NCI-H128 (cell line): ENCODE measurements around the gene AFAP1L2.

ENCODE experiments used
- DNase-seq: peaks from one replicate; lab custom pipeline; 2025; ENCODE audit not compliant: unreplicated experiment; lab: John Stamatoyannopoulos, UW

Gene AFAP1L2

DNA sequence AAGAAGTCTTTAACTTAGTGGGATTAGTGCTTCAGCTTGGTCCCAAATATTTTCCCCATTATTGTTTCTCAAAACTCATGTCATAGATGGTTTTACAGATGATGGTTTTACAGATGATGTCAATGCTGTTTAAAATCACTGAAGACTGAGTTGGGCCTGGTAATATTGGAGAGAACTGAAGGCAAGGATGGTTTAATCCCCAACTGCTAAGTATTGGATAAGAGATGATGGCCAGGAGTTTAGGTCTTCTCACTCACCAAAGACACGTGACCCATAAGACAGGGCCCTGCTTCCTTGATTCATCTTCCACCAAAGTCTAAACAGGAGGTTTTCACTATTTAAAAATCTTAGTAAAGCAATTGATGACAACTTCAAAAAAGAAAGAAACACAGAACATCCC, 108.9 kb downstream of the AFAP1L2 start:
- no peak for DNase-seq

GRCh38 chr10:114294549-114294948, 109.8 kb downstream of the AFAP1L2 start:
- DNase-seq: no peak

- DNase-seq: no peak
Observed at GRCh38 chr10:114293075-114293474, 111.2 kb downstream of the AFAP1L2 start.

GRCh38 chr10:114291516-114291915, 112.8 kb downstream of the AFAP1L2 start:
- DNase-seq: no peak

- DNase-seq: no peak
Observed at GRCh38 chr10:114291076-114291475, 113.2 kb downstream of the AFAP1L2 start.

- no peak for DNase-seq
Observed at GRCh38 chr10:114290038-114290437, 114.3 kb downstream of the AFAP1L2 start.

GRCh38 chr10:114289096-114289436, 115.2 kb downstream of the AFAP1L2 start:
- DNase-seq: no peak

DNA sequence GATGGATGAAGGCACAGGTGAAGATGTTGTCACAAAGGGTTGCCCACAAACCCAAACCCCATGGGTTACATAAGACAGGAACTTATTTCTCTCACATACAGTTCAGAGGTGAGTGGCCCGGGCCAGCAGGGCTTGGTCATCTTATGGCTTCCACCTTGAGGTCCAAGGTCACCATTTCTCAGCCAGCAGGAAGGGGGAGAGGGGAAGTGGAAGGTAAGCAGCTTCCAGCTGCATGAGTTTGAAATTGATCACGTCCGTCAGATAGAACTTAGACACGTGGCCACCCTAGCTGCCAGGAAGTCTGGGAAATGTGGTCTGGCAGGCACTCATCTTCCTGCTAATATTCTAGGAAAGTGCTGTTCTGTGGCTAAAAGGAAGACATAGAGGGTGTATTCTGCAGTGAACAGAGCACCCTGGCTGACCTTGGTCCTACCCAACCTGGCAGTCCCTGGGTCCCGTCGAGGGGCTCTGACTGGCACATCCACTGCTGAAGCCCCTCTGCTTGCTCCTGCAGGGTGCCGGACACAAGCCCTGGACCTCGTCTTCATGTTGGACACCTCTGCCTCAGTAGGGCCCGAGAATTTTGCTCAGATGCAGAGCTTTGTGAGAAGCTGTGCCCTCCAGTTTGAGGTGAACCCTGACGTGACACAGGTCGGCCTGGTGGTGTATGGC, 115.7 kb downstream of the AFAP1L2 start:
- DNase-seq: no peak

DNA sequence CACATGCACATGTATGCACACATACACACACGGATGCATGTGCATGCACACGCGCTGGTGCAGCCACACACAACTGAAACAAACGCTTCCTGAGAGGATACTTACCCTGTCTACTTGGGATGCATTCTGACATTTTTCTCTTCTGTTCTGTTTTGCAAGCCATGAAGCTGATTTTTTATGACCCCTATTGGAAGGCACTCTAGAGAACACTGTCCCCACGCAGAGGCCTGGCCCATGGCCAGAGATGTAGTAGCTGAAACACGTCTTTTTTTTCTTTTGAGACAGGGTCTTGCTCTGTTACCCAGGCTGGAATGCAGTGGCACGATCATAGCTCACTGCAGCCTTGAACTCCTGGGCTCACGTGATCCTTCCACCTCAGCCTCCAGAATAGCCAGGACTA, 117.4 kb downstream of the AFAP1L2 start:
- no peak for DNase-seq

DNA sequence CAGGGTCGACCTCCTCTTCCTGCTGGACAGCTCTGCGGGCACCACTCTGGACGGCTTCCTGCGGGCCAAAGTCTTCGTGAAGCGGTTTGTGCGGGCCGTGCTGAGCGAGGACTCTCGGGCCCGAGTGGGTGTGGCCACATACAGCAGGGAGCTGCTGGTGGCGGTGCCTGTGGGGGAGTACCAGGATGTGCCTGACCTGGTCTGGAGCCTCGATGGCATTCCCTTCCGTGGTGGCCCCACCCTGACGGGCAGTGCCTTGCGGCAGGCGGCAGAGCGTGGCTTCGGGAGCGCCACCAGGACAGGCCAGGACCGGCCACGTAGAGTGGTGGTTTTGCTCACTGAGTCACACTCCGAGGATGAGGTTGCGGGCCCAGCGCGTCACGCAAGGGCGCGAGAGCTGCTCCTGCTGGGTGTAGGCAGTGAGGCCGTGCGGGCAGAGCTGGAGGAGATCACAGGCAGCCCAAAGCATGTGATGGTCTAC, 118.3 kb downstream of the AFAP1L2 start:
- DNase-seq: no peak

- DNase-seq: no peak
Observed at GRCh38 chr10:114284346-114285071, 119.8 kb downstream of the AFAP1L2 start.

- DNase-seq: no peak
Observed at GRCh38 chr10:114283535-114284234, 120.6 kb downstream of the AFAP1L2 start.

DNA sequence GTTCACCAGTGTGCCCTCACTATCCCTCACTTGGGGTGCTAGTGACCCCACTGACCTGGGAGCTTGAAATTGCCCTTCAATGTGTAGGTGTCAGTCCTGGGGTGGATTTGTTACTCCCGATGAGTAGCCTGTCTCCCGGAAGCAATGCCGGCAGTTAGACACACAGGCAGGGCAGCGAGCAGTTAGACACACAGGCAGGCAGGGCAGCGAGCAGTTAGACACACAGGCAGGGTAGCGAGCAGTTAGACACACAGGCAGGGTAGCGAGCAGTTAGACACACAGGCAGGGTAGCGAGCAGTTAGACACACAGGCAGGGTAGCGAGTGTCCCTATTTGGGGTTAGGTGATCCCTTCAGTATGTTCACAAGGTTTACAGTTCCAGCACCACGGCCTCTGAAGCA, 121.2 kb downstream of the AFAP1L2 start:
- no peak for DNase-seq

GRCh38 chr10:114282526-114282925, 121.8 kb downstream of the AFAP1L2 start:
- no peak for DNase-seq

- no peak for DNase-seq
Observed at GRCh38 chr10:114281461-114281860, 122.8 kb downstream of the AFAP1L2 start.

DNA sequence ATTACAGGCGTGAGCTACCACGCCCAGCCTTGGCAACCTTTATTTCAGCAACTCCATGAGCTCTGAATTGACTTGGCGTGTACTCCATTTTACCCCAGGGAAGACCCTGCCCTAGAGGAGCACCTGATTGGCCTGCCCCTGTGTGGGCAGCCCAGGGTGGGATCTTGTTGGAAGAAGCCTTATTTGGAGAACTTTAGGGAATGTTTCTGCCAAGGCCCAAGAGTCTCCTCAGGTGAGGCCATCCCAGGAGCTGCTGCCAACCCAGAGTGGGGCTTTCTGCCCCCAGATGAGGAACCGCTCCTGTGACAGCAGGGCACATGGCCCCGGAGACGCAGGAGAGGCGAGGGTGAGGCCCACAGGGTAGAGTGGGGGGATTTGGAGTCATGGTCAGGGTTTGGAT, 123.3 kb downstream of the AFAP1L2 start:
- no peak for DNase-seq

DNA sequence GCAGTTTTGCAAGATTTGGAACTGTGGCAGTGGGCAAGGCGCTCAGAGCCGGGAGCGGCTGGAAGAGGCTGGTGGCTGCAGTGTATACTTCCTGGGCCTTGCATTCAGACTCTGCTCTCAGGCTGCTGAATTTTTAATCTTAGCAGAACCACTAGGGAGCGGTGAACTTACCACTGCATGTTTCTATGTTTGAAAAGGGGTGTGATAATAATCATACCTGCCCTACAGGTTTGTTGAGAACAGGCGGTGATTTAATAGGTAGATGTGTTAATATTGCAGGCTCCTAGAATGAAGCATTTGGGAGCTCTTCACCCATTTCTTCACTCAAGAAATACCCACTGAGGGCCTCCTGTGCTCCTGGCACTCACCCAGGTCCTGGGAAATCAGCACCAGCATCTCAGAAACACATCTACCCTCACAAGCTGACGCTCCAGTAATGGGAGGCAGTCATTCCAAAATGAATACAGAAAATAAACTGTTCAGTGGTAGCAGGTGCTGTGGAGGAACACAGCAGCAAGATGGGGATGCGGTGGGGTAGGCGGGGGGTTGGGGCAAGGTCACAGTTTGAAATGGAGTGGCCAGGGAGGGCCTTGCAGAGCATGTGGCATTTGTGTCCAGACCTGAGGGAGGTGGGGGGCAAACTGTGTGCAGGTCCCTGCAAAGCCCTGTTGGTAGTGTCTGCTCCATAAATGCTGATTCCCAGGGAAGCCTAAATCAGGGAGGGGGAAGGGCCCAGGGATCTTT, 124.2 kb downstream of the AFAP1L2 start:
- no peak for DNase-seq

DNA sequence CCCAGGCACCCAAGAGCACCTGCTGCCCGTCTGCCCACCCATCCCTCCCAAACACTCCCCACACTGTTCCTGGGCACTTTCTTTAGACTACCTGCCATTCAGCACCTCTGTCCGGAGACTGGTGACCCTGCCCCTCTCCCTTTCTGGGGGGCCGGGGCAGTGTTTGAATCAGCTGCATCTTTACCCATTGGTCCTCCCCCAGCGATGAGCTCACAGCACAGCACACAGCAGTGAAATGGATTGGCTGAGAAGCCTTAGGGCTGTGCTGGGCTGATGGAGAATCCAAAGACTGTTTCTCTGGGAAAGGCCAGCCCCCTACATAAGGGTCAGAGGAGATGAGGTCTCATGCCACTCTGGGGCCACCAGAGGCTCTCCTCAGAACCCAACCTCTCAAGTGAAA, 125.0 kb downstream of the AFAP1L2 start:
- DNase-seq: no peak

- DNase-seq: no peak
Observed at GRCh38 chr10:114278884-114279191, 125.5 kb downstream of the AFAP1L2 start.

- no peak for DNase-seq
Observed at GRCh38 chr10:114278140-114278883, 126.0 kb downstream of the AFAP1L2 start.

- DNase-seq: no peak
Observed at GRCh38 chr10:114276671-114277070, 127.6 kb downstream of the AFAP1L2 start.
